EL (cell line): ENCODE measurements around the gene ETFA.

Source experiments
- DNase-seq: peaks from one replicate; pipeline ENCODE4 v3.0.0-alpha.2; 2016

Gene ETFA

DNA sequence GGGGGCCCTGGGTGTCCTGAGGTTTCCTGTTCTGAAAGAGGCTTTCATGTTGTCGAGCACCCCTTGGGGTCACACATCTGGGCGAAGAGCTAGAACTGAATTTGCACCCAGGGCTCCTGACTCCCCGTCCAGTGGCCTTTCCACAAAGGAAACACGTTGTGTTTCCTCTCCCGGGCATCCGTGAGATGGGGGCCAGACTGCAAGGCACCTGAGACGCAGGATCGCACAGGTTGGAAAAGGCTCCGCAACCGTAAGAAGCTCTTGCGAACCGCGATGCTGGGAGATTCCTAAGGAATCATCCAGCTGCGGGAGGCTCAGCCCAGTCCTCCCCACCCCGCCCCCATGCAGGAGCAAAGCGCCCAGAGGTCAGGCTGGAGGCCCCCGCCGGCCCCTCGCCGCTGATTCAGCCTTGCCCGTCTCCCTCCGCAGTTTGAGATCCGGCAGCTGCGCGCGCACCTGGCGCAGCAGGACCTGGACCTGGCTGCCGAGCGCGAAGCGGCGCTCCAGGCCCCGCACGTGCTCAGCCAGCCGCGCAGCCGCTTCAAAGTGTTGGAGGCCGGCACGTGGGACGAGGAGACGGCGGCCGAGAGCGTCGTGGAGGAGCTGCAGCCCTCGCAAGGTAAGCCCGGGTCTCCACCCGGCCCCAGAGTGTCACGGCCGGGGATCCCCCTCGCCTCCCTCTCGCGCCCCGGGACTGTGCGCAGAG is 119.6 kb downstream of the ETFA start:
- no peak for DNase-seq

DNA sequence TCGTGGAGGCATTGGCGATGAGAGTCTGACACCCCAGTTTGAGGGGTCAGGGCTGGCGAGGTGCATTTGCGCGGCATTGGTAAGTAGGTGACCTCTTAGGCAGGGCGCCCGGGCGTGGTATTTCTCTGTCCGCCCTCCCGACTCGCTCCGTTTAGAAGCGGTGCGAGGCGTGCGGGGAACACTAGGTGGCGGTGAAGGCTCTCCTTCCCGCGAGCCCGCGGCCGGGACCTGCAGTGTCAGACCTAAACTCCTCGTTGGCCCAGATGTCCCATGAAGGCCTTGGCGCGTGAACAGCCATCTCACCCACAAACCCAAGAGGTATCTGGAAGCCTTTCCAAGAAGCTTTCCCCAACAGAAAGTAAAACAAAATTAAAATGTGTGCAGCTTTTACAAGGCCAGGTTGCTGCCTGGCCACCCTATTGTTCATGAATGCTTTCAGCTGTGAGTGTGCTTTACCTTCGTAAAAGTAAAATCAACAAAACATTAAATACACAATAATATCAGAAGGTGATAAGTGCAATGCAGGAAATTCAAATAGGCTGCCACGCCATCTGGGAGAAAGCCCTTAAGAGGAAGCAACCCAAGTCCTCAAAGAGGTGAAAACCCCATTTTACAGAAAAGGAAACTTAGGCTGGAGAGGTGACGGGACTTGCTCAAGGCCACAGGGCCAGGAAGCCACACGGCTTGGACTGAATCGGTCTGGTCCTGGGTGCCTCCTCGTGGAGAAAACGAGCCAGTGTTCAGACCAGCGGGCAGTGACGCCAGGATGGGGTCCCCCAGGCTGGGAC is 120.3 kb downstream of the ETFA start:
- peak; percentile 77 for DNase-seq

DNA sequence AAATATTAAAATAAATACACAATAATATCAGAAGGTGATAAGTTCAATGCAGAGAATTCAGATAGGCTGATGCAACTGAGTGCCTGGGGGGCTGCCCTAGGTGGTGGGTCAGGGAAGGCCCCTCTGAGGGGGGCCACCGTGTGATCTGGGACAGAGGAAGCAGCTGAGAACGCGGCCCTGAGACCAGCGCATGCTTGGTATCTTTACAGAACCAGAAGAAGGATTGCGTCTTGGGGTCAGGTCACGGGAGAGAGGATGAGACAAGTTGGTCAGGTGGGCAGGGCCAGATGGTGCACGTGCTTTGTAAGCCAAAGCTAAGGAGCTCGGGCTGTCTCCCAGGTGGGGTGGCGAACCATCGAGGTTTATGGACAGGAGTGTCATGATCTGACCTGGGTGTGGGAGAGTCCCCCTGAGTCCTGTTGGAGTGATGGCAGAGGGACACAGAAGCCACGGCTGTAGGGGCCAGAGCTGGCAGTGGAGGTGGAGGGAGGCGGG is 121.2 kb downstream of the ETFA start:
- DNase-seq: no peak

DNA sequence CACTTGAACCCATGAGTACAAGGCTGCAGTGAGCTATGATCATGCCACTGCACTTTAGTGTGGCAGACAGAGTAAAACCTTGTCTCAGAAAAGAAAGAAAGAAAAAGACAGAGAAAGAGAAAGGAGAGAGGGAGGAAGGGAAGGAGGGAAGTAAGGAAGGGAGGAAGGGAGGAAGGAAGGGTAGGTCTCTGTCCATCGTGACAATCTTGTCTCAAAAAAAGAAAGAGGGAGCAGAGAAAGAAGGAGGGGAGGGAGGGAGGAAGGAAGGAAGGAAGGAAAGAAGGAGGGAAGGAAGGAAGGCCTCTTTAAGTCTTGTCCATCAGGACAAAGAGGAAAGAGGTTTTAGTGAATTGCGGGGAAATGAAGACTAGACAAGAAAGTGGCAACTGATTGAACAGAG is 122.2 kb downstream of the ETFA start:
- no peak for DNase-seq

DNA sequence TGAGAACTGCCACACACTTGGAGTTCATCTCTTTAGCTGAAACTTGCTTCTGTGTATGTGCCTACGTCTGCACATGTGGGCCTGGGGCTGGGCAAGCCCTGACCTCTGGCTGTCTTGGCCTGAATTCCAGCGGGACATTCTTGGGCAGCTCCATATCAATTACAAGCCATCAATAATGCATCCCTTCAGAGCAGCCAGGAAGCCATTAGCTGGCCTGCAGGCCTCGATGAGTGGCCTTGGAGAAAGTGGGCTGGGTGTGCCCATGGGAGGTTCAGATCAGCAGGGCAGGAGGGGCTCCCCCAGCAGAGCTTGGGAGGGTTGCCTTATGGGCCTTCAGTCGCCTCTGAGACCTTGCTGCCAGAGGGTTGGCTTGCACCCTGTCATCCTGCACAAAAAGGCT is 124.1 kb downstream of the ETFA start:
- no peak for DNase-seq

DNA sequence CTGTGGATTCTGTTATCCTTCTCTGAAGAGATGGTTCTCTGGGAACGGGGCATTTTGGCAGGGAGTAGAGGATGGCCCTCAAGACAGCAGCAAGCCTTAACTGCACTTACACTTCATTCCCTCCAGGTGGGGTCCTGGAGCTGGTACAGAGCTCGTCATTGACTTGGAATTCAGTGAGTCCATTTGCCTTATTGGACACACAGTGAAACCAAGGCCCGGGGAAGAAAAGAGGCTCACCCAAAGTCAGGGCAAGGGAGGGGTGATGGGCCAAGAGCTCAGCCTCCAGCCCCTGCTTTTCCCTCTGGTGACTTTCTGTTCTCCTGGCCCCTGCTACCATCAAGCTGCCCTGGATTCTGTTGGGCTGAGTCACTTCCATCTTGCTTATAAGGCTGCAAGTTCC is 125.6 kb downstream of the ETFA start:
- peak; percentile 89 for DNase-seq

DNA sequence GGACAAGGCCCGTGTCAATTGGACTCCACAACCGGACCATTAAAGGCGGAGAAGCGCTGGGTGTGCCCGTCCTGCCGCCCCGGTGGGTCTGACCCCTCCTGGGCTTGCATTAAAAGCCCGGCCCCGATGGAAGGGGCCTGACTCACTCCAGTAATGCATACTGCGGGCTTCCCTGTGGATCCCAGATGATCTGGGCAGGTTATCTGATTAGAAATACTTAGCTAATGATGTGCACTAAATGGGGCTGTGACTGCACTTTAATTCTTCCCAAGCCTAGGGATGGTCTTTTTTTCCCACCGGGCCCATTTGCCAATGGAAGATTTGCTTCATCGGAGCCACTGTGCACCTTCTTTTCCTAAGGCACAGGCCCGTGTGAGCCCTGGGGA is 126.6 kb downstream of the ETFA start:
- no peak for DNase-seq

DNA sequence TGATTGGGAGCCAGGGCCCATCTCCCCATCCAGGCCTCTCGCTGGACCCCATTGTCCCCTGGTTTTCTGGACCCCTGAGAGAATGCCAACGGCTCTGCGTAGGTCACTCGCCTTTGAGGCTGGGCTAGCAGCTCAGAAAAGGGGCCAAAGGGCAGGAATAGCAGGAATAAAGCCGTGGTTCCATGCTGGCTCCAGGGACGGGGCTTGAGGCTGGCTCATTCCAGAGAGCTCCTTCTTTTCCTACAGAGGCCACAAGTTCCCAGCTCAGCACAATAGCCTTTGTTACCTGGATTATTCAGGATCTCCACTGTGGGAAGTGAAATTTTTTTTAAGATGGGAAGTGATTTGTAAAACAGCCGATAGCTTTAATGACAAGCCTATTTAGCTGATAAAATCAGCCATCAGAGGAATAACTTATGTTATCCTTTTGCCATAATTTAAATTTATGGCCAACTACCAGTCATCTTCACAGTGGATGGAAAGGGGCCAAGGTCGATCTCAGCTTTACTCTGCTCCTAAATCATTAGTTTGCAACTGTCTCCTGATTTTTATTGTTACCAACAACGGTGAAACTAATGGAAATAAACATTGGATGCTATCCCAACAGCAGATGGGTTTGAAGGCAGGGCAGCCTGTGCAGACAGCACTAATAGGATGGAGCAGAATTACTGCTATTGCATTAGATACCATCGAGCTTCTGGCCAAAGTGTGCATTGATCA is 127.2 kb downstream of the ETFA start:
- no peak for DNase-seq

DNA sequence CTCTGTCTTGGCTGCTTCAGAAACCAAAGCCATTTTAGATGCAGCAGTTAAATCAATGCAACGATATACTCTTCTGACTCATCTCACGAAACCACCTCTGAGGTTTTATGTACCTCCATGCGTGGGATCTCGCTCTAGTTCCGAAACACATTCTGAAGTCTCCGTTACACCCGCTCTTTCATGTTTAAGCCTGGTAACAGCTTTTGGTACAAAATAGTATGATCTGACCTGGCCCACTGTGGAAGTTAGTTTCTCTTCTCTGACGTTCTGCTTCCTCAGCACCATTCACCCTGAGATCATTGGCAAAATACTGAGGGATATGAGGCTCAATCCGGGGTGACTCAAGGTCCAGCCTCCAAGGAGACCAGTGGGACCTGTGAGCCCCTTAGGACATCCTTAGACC is 129.6 kb downstream of the ETFA start:
- no peak for DNase-seq

DNA sequence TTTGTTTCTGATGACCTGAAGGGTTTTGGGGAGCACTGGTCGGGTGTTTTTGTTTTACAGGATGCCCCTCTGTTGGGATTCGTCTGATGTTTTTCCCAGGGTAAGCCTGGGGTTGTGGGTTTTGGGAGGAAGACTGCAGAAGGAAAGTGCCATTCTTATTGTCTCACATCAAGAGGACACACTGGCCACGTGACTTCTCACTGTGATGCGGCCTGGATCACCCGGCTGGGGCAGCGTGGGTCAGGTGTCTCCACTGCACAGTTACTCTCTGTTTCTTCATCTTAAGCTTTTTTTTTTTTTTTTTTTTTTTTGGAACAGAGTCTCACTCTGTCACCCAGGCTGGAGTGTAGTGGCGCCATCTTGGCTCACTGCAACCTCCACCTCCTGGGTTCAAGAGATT is 130.9 kb downstream of the ETFA start:
- no peak for DNase-seq

DNA sequence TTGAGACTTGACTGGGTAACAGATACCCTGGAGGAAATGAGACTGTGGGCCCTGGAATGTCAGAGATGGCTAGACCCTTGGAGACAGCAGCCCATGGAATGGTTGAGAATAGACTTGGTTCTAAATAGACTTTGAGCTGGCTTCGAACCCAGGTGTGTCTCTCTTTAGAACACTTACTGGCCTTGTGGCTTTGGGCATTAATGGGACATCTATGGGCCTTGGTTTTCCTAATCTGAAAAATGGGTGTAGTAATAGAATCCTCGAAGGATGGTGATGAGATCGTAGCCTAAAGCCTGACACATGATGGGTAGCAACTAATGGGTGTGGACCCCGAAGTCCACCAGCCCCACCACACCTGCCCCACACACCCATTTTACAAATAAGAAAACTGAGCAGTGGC is 132.2 kb downstream of the ETFA start:
- no peak for DNase-seq

DNA sequence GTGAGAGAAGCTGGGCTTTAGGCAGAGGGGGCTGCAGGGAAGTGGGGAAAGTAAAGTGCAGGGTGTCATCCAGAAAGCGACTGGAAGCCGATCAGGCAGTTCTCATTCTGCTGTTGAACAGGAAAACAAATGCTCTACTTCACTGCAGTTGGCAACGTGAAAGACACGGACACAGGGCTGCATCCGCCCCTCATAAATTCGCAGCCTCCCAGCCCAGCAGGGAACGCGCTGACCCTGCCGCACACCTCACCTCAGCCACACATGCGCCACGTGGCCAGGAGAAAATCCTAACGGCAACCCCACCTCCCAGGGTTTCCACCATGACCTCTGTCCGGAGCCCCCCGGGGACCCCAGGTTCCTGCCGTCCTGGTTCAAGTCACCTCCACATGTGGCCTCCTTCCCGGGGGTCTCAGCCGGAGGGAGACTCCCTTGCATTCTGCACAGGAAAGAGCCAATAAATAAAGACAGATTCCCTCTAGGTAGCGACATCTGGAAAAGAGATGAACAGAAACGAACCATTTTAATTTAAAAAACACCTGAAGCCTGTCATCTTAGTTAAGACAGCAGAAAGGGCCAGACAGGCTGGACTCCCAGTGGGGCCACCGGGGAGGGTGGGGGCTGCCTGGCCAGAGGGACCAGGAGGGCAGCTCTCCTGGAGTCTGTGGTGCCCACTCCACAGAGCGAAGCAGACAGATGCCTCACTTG is 132.8 kb downstream of the ETFA start:
- no peak for DNase-seq

DNA sequence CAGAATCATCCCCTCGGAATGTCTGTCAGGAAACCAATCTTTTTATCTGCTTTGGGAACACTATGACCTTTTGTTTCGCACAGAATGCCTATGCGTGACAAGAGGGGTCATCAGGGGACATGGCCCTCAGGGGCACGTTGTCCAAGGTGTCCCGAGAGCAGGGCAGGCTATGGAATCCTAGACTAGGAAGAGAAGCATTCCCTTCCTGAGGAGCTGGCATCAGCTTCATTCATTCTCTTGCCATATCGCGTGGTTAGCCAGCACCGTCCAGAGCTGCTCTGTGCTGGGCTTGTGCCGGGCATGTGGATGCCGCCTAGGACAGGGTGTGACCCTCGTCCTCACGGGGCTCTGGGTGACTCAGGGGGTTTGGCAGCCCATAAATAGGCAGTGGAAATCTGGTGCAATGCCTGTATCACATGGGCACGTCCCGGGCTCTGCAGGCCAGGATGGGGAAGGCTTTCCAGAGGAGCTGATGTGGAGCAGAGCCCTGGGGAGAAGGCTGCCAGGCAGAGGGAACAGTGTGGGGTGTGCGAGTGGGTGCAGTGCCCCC is 133.7 kb downstream of the ETFA start:
- peak; percentile 81 for DNase-seq

DNA sequence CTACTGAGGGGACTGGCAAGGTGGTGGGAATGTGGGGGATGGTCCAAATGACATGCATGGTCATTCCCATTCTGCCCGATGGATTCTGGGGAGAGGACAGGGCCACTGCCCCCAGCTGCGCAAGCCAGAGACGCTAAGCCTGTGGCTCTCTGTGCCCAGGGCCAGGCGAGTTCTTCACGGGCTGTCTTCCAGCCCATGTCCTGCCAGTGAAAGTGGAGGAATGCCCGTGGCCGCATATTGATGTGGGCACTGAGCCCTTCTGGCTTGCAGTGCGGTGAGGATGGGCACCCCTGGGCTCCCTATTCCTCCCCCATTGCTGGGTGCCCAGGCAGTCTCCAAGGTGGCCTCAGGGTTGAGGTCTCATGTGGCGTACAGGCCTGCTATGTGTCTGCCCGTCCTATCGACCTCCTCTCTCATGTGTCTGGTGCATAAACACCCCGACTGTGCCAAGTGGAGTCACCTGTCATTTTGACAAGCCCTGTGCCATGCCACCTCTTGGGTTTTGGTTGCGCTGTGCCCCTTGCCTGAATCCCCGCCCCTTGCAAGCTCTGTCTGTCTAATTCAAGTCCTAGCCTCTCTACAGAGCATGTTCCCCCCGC is 134.7 kb downstream of the ETFA start:
- no peak for DNase-seq

DNA sequence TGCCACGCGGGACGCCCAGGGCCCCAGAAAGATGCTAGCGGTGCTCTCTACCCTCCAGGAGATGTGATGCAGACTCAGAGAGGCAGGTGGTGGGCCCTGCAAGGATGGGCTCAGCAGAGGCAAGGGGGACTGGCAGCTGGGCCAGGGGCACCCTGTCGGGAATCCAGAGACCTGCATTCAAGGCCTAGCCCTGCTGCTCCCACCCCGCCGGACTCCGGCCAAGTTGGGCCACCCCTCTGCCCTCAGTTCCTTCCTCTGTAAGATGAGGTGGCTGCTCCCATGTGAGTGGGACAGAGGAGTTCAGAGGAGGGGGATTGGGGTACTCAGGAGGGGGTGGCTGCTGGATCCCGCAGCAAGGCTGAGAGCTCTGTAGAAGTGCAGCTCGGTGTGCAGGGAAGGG is 135.2 kb downstream of the ETFA start:
- no peak for DNase-seq

DNA sequence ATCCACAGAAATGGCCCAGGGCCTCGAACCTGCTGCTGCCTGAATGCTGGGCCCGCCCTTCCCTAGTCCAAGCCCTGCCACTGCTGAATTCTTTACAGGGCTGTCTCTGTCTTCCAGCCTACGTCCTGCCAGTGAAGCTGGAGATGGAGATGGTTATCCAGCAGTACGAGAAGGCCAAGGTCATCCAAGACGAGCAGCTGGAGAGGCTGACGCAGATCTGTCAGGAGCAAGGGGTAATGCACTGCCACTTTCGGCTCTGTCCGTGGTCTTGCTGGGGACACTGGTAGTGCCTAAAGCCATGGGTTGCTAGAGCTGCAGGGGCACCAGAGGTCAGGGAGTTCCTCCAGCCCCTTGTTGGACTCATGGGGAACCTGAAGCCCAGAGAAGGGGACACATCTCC is 135.8 kb downstream of the ETFA start:
- no peak for DNase-seq

DNA sequence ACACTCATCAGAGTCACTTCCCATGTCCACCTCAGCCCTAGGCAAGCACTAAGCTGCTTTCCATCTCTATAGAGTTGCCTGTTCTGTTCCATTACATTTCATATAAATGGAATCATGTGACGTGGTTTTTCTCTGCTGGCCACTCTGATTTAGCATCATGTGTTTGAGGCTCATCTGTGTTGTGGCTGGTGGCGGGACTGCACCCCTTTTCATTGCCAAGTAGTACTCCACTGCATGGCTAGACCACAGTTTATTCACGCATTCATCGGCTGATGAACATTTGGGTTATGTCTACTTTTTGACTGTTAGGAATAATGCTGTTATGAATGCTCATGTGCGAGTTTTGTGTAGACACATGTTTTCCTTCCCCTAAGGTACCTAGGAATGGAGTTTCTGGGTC is 136.6 kb downstream of the ETFA start:
- no peak for DNase-seq

DNA sequence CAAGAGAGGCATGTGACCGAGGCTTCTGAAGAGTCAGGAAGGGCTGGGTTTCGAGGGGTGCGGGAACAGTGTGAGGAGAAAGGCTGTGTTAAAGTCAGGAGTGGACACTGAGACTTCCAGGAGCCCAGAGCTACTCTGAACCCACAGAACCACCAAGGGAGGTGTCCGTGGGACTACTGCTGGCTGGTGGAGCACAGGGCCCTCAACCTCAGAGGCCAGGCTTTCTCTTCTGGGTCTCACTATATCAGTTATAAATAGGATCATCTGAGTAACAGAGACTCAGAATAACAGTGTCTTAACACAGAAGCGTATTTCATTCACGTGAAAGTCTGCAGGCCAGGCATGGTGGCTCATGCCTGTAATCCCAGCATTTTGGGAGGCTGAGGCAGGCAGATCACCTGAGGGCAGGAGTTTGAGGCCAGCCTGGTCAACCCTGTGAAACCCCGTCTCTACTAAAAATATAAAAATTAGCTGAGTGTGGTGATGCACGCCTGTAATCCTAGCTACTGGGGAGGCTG is 137.9 kb downstream of the ETFA start:
- DNase-seq: no peak

DNA sequence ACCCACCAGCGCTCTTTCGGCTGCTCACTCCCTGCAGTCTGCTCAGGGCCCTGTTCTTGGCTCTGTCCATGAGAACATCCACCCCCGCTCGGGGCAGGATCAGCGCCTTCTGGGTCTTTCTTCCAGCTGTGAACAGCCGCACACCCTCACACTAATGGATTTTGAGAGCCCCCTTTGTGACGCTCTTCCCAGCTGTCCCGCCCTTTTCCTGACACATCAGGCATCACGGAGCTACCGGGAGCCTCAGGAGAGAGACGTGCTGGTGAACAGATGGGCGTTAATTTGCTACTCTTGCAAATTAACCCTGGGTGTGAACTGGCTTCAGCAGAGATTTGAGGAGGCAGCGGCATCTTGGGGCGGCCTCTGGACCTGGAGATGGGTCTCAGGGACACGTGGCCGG is 138.5 kb downstream of the ETFA start:
- DNase-seq: no peak

DNA sequence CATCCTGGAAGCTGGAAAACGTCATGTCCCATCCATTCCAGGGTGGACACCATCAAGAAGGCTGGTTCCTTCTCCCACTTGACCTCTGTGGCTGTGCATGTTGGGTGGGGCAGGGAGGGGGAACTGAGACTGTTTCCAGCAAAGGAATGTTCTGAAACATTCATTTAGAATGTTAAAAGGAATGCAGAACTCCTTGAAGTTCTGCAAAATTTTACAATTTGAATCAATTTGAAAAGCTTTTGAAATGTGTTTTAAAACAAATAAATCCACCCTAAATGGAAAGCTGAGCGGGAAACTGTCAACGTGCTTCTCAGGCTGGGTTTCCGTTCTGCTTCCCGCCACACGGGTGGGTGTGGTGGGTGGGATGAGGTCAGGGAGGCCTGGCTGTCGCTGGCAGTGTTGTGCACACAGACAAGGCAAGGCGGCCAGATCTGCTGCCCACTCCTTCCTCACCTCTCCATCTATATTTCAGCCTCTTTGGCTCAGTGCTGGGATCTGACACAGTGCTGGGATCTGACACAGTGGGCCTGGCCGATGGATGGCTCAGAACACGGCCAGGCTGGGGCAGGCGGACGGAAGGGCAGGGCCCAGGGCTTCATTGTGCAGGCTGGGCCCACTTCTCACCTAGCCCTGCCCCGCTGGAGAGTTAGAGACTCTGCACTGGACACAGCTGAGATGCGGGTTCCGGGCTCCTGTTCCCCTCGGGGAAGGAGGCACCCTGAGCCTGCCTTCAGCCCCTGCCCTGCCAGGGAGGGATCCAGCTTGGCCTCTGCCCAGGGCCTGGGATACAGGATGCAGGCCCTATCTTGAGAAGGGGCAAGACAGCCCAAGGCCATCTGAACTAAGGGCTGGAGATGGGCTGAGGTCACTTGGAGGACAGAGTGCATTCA is 141.1 kb downstream of the ETFA start:
- DNase-seq: peak; percentile 43

DNA sequence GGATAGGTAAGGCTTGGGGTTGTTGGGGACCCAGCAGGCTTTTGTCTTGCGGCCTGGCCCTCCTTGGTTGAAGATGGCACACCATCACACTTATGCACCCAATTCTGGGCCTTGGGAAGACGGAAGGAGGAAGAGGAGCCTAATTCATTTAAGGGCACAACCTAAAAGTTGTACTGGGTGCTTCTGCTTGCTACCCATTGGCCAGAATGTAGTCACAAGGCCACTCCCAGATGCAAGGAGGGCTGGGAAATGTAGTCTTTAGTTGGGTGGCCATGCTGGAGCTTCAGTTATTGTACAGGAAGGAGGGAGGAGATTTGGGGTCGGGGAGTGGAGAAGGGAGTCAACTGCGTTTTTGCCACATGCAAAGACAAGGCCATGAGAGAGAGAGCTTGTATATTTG is 142.3 kb downstream of the ETFA start:
- peak; percentile 44 for DNase-seq
